NCI-H2196 treated with DMSO at 0.1 percent for 48 hours (cell line): ENCODE results near the gene ABHD8.

Experiments
- DNase-seq: peaks from one replicate; lab custom pipeline; 2025; ENCODE audit not compliant: unreplicated experiment; lab: John Stamatoyannopoulos, UW

ABHD8 gene

DNA sequence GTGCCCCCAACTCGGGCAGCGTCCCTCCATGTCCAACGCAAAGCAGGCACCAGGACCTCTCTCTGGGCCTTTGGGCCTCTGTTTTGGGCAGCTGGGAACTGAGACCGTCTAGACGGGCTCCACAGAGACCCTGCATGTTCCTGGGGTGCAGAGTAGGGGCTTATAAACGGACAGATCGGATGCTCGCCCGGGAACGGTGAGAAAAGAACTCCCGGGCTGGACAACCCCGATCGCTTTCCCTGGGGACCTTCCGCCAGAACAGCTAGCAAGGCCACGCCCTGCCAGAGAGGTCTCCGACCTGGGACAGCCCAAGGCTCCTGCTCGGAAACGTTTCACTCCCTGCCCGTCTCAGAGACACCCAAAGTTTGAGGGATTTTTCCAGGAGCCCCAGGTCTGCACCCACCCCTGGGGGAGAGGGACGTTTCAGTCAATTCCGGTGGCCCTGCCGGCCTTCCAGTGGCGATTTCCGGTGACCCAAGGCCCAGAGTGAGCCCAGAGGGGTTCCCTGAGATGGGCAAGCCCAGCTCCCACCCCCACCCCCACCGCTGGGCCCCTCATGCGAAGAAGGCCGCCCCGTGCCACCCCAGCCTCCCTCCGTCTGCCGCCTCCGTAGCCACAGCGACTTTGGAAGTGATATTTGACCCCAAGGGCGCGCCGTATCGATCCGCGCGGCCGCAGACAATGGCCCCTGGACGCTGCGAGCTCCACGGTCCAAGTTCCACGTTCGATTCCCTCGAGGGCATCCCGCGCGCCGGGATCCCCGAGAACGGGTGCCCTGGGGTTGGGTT is 59.2 kb downstream of the ABHD8 start:
- DNase-seq = no peak

DNA sequence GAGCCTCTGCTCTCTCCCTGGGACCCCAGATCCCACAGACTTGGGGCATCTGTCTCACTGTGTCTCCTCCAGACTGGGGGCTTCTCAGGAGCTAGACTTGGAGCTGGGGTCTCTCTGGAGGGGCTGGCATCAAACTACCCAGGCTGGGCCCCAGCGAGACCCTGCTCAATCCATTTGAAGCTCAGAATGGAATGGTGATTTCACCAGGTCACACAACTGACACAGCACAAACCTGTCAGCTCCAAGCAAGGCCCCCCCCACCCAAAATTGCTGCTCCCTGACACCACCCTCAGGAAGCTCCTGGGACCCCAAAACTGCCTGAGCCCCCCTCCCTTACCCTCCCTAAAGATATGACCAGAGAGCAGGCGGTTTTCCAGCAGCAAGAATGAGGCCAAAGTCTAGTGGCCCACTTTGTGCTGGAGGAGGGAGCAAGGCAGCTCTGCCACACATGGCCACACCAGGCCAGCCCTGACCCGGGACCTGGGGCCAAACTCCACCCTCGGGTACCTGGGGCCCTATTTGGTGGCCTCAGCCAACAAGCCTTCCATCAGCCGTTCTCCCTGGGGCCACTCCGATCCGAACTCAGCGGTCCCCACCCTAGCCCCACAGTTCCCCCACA is 59.9 kb downstream of the ABHD8 start:
- no peak for DNase-seq

GRCh38 chr19:17242431-17243208 is 60.6 kb downstream of the ABHD8 start:
- DNase-seq = no peak
